NCI-H2196 treated with DMSO at 0.1 percent for 48 hours (cell line): ENCODE data around the gene SFPQ.
"Not testable (repeated sequence)": the region's sequence is repeated elsewhere in the genome, so short reads cannot be mapped to it uniquely, and the experiment has no call there.

Source experiments
- DNase-seq: peaks from one replicate; lab custom pipeline; 2025; ENCODE audit not compliant: unreplicated experiment; lab: John Stamatoyannopoulos, UW

SFPQ gene

DNA sequence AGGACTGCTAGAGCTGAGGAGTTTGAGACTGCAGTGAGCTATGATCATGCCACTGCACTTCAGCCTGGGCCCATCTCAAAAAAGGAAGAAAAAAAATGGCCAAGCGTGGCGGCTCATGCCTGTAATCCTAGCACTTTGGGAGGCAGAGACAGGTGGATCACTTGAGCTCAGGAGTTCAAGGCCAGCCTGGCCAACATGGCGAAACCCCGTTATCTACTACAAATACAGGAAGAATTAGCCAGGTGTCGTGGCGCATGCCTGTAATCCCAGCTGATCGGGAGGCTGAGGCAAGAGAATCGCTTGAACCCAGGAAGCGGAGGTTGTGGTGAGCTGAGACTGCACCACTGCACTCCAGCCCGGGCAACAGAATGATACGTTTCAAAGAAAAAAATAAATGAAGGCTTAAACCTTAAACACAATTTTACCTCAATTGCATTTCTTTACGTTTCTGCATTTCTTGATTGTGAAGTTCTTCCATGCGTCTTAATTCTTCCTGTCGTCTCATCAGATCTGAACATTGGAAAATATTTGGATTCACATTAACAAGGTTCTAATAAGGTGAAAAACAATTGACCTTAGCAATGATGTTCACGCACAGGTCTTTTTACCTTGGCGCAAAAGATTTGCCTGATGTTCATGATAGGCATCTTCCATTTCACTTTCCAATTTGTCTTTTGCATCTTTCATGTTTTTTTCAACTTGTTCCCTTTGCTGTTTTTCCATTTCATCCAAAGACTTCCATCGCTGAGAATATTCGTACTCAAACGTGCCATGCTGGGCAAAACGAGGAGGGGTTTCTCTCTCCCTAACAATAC, 4.2 kb downstream of the SFPQ start:
- DNase-seq, result no peak

DNA sequence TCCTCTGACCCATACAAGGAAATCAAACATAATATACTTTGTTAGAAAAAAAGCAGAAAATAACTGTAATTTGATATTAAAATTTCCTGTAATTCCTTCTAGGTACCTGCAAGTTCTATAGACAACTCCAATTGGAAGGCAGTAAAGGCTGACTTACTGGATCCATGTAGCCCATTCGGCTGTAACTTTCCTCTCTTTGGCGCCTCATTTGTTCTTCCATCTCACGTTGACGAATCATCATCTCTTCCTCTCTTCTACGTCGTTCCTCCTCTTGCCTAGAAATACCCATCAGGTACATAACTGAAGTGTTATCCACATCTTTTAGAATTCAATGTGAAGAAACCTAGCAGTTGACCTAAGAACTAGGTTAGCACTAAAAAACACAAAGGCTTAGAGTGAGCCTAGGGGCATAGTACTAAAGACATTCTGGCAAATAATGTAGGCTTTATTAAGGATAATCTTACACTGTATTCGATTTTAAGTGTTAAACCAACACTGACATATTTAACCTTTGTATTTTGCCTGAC, 5.1 kb downstream of the SFPQ start:
- no peak for DNase-seq

DNA sequence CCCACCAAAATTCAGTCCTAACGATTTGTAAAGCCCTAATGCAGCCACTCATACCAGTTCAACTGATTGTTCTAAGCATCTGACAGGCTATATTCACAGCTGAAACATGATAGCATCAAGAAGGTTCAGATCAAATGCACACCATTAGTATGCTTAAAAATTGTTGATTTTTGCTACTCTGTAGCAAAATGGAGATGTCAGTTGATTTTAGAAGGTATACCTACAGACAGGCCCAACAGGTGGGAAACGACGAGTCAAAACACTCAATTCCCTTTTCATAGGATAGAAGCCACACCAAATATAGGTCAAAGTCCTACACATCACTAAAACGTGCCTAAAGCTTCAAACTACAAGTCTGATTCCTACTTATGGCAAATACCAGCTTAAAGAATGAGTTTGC, 6.7 kb downstream of the SFPQ start:
- DNase-seq, result no peak

DNA sequence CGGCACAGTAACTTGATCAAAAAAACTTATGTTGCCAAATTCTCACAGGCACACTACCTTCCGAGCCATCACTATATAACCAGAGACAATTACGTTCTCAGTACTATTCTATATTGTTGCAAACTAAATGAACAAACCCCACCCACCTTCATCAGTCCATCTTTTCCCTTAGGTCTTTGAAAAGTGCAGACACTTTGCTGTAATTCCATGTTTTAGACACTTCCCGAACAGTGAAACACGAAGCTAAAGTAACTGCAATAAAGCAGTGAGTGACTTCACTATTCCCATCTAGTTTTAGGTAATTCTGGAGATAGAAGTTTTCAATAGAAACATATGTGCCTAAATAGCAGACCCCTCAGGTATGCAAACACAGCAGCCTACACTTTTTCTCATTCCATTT, 7.7 kb downstream of the SFPQ start:
- DNase-seq, result no peak

DNA sequence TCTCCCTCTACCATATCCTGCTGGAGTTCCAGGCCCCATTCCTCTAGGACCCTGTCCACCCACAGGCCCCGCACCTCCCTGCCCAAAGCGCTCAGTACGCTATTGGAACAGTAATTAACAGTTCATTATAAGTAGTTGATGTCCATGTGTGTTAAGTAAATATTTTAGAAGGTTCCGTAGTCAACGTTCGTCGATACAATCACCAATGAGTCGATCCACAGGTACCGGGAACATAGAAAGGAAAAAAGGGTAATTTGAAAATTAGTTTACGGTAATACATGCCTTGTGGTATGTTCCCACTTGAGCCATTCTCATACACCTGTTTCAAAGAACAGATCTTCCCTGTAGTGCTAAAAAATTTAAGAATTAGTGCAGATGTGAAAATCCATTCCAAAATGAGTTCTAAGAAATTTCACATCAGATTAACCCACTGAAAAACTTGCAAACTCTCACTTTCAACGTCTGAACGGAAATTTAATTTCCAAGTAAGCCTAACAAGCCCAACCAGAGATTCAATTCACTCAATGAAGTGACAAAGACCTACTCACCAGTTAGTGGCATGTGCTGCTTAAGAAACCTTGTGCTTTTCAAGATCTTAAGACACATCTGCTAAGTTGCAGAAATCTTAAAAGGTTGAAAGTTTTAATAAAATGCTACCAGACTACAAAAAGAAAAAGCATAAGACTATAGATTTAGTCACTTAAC, 8.3 kb downstream of the SFPQ start:
- DNase-seq, result no peak

DNA sequence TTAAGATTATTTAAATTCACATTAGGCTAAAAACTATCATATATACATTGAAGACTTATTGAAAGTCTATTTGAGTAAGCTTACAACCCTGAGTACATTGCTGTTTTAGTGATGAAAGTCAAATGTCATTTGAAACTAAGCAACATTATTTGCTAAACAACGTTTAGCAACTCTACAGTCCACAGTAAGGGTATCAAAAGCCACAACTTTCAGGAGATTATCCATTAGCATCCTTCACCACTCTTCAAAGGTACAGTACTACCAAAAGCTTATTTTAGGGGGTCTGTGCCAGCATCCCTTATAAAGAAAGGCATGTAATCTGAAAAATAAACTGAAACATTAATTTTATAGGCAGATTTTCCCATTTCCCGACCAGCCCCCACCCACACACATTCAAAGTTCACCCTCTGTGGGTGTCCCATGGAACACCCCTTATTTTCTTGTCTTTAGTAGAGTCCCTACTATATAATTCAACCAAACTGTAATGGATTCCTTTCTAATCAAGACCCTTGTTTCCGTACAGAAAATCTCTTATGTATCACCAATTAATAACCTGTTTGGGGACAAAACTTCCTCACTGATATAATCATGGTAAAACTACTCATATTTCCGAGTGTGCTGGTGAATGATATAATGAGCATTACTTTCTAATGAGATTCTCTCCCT, 11.0 kb downstream of the SFPQ start:
- no peak for DNase-seq

DNA sequence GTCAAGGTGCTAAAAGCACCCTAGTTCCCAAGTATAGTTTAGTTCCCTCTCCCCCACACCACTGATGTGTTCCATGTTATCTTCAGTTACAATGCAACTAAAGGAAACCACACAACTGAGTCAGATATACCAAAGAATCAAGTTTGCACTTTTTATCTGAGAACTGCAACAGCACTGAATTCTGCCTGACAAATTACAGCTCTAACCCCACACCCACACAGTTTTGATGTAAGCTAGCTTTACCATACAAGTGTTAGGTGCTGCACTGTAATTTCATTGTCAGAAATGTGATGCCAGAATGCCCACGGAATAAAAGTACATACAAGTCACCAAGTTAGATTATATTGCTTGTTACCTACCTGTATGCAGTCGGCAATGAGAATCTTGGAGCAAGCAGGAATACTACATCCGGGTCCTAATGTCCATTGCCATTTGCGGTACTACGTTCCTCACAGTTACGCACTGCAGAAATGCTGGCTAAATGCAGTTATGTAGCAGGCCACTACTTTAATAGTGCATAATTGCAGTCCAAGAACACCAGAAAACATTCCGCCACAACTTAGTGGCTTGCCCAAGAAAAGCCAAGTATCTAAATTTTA, 12.1 kb downstream of the SFPQ start:
- DNase-seq, result no peak

DNA sequence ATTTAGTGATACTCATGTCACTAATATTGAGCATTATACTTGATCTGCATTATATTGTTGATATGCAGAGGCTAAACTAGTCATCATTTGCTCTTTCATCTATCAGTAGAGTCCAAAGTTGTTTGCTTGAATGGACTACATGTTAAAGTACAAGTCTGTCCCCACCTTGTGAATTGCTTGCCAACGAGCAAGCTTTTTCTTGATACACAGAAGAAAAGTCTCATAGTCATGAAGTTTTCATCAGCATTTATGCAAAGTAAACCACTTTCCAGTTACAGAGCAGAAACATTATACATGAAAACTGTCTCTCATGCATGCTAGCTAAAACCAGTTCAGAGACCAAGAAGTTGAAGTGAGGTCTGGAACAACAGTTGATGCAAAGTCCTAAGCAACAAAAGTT, 13.0 kb downstream of the SFPQ start:
- no peak for DNase-seq

DNA sequence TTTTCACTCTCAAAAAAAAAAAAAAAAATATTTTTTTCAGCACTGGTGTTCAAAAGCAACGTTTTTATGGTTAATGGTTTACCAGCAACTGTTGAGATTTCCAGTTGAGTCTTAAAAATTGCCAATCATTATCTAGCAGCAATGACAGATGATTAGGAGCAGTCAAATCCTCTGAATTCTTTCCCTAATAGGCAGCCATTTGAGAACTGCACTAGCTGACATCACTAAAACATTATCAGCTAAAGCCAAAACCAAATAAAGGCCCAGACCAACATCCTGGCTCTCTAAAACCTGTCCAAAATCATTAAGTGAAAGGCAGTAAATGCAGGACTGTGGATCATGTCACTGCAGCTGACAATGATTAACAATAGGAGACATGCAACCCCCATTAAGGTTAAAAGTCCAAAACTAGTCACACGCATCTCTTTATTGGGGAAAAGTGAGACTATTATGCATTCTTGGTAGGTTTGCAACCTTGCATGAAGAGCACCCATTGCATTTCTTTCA, 14.0 kb downstream of the SFPQ start:
- no peak for DNase-seq

DNA sequence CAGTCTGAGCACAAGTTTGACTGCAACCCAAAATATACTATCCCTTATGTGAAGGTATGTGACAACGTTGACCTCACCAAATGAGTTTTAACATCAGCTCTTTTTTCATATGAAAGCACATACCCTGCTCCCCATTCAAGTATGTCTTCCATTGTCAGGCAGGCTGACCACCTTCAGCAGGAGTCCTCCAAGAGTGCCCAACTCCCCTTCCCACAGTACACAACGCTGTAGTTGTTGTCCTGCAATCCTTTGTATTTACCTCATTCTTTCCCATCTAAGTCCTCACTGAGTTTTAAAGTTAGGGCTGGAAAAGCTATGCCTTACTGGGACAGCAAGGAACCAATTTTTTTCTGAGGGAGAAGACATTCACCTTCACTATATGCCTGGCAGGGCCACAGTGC, 14.7 kb downstream of the SFPQ start:
- DNase-seq, result no peak

DNA sequence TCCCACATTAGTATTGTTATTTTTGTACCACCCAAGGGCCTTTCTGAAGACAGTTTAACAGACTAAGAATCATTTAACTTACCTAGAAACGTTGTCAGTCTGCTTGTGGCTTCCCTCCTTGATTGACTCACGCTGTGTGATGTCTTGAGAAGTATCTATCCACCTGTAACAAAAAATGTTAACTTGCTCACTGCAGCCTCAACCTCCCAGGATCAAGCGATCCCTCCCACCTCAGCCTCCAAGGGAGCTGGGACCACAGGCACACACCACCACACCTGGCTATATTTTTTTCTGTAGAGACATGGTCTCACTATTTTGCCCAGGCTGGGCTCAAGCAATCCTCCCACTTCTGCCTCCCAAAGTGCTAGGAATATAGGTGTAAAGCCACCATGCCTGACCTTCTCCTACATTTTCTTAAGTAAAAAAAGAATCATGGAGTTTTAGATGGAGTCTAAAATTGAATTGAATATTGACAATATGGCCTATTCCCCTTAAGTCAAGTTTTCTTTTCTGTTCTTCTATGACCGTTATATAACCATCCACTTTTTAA, 15.6 kb downstream of the SFPQ start:
- DNase-seq, result no peak

DNA sequence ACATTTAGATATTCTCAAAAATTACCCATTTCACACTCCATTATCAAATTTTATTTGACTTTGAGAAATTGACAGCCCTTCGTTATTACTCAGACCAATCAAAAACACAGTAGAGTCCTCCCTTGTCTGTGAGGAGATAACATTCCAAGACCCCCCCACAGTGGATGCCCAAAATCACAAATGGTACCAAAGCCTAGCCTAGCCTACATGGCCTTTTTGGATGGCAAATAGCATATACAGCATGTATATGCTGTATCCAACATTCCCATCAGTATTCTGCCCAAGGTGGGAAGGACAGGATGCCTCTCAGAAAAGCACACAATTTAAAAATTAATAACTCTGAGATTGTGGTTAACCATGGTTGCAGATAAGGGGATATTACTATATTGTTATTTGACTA, 17.3 kb downstream of the SFPQ start:
- DNase-seq, result no peak

DNA sequence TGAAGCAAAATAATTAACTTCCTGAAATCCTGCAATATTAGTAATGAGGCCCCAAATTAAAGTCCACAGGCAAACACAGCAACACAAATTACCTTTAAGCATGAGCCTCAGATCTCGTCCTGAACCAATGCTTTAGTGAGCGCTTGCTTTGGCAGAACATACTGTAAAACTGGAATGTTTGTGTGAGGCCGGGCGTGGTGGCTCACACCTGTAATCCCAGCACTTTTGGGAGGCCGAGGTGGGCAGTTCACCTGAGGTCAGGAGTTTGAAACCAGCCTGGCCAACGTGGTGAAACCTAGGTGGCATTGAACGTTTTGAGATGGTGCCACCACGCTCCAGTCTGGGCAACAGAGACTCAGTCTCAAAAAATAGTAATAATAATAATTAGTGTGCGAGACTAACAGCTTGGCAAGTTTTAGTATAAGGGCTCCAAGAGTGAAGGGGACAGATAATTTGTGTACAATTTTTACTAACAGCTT, 17.8 kb downstream of the SFPQ start:
- no peak for DNase-seq

DNA sequence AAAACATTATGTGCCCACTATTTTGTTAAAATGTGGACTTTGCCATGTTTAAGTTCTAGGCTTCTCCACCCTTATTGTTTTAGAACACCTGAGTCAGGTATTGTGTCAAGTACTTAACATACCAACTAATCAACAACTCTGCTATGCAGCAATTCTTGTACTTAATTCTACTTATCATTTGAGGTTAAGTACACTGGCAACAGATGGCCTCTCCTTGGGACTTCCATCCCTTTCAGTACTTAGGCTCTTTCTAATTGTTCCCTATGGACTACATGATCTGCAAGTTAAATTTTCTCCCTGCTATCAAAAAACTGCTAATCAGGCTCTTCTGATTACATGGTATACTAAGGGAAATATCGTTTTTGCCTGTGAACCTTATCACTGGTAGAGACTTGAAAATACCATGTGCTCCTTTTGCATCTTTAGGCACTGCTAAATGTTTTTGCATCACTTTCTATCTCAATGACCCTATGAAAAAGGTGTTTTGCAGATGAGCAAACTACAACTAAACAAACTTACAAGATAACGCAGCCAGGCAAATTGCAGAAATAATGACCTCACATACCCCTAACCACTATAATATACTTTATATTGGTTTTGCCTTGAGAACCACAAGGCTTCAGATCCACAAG, 18.9 kb downstream of the SFPQ start:
- no peak for DNase-seq

DNA sequence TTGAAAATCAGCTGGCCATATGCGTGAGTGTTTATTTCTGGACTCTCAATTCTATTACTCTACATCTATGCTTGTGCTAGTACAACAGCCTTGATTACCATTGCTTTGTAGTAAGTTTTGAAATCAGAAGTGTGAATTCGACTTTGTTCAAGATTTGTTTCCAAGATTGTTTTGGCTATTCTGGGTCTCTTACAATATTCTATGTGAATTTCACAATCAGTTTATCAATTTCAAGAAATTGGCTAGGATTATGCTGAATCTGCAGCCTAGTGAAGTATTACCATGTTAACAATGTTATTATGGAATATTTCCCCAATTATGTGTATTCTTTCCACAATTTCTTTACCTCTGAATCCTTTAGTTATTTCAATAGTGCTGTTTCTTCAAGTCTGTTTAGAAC, 19.5 kb downstream of the SFPQ start:
- DNase-seq, result no peak

DNA sequence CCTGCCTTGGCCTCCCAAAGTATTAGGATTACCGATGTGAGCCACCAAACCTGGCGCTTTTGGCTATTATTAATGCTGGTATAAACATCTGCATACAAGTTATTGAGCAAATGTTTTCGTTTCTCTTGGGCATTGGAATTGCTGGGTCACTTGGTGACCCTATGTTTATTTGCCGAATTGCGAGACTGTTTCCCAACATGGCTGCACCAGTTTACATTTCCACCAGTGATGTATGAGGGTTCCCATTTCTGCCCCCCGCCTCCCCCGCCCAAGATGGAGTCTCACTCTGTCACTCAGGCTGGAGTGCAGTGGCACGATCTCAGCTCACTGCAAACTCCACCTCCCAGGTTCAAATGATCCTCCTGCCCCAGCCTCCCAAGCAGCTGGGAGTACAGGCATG, 20.9 kb downstream of the SFPQ start:
- no peak for DNase-seq

DNA sequence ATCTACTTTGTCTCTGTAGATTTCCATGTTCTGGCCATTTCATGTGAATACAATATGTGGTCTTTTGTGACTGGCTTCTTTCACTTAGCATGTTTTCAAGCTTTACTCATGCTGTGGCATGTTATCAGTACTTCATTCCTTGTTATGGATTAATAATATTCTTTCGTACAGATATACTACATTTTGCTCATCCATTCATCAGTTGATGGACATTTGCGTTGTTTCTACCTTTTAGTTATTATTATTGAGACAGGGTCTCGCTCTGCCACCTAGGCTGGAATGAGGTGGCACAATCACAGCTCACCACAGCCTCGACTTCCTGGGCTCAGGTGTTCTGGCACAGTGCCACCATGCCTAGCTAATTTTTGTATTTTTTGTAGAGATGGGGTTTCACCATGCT, 21.4 kb downstream of the SFPQ start:
- no peak for DNase-seq

DNA sequence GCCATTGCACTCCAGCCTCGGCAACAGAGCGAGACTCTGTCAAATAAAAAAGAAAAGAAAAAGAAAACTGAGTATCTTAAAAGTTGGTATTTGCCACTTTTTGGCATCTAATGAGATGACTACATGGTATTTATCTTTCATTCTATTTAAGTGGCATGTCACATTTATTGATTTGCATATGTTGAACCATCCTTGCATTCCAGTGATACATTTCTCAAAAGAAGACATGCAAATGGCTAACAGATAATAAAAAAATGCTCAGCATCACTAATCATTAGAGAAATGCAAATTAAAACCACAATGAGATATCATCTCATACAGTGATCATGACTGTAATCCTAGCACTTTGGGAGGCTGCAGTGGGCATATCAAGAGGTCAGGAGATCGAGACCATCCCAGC, 28.1 kb downstream of the SFPQ start:
- no peak for DNase-seq

DNA sequence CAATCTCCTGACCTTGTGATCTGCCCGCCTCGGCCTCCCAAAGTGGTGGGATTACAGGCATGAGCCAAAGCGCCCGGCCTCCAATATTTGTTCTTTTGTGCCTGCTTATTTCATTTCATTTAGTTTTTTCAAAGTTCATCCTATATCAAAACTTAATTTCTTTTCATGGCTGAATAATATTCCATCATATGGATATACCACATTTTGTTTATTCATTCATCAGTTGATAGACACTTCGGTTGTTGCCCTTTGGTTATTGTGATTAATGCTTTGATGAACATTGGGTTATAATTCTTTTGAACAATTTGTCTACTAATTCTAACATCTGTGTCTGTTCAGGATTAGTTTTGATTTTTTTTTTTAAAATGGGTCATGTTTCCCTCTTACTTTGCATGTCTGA, 41.7 kb downstream of the SFPQ start:
- DNase-seq, result no peak

DNA sequence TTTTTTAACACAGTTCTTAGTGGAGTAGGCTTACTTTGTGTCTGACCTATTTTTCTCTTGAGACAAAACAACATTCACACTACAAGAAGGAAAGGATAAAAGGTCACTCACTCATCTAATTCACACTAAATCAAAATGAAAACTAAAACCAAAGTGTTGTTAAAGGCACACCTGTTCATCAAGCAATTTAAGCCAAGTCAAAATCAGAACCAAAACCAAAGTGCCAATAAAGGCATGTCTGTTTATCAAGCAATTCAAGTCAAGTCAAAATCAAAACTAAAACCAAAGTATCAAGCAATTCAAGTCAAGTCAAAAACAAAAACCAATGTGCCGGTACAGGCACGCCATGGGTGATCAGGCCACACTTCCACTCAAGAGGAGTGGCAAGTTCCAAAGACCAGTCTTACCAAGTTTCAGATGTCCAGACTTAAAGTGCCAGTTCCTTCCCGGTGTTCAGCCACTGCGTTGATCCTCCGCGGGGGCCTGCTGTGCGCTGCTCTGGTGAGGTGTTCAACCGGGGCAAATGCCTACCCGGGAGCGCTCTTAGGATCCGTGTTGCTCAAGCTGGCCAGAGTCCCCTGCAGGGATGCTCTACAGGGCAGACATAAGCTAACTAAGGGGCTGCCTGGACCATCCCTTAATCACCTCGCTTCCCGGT, 46.9 kb downstream of the SFPQ start:
- not testable (repeated sequence) for DNase-seq
